SKM-1 (cell line): ENCODE results near the gene TTBK2.
"Not testable (repeated sequence)": the region's sequence is repeated elsewhere in the genome, so short reads cannot be mapped to it uniquely, and the experiment has no call there.

ENCODE experiments used
- DNase-seq: peaks from one replicate; lab custom pipeline; 2025; ENCODE audit not compliant: unreplicated experiment; lab: John Stamatoyannopoulos, UW

TTBK2 gene

GRCh38 chr15:42911058-42911592, 9.5 kb downstream of the TTBK2 start:
- no peak for DNase-seq

GRCh38 chr15:42908538-42908937, 12.0 kb downstream of the TTBK2 start:
- no peak for DNase-seq

GRCh38 chr15:42903388-42904324, 16.9 kb downstream of the TTBK2 start:
- DNase-seq = no peak

- DNase-seq = not testable (repeated sequence)
These were observed 26.7 kb downstream of the TTBK2 start for GRCh38 chr15:42893911-42894310.

GRCh38 chr15:42891569-42891968, 29.0 kb downstream of the TTBK2 start:
- no peak for DNase-seq

GRCh38 chr15:42890161-42890913, 30.2 kb downstream of the TTBK2 start:
- no peak for DNase-seq

- DNase-seq = not testable (repeated sequence)
These were observed 33.2 kb downstream of the TTBK2 start for GRCh38 chr15:42887384-42887783.

- DNase-seq = no peak
These were observed 40.5 kb downstream of the TTBK2 start for GRCh38 chr15:42880121-42880520.

GRCh38 chr15:42879443-42879842, 41.1 kb downstream of the TTBK2 start:
- no peak for DNase-seq

- DNase-seq = no peak
These were observed 44.4 kb downstream of the TTBK2 start for GRCh38 chr15:42876224-42876623.

GRCh38 chr15:42868683-42869082, 51.9 kb downstream of the TTBK2 start:
- no peak for DNase-seq

- DNase-seq = no peak
These were observed 56.9 kb downstream of the TTBK2 start for GRCh38 chr15:42863572-42864239.

- DNase-seq = no peak
These were observed 61.4 kb downstream of the TTBK2 start for GRCh38 chr15:42858999-42859789.

- DNase-seq = no peak
These were observed 62.0 kb downstream of the TTBK2 start for GRCh38 chr15:42858540-42858939.

- no peak for DNase-seq
These were observed 66.0 kb downstream of the TTBK2 start for GRCh38 chr15:42854576-42854975.

- no peak for DNase-seq
These were observed 70.7 kb downstream of the TTBK2 start for GRCh38 chr15:42849836-42850235.

GRCh38 chr15:42848846-42849245, 71.7 kb downstream of the TTBK2 start:
- no peak for DNase-seq

- DNase-seq = no peak
These were observed 73.9 kb downstream of the TTBK2 start for GRCh38 chr15:42846647-42847046.

GRCh38 chr15:42845581-42845980, 75.0 kb downstream of the TTBK2 start:
- no peak for DNase-seq

GRCh38 chr15:42843699-42844098, 76.9 kb downstream of the TTBK2 start:
- no peak for DNase-seq
